Tibial nerve (tissue), 3 donors: Measurements from ENCODE around the gene OGN.

Experiments used
- POLR2A ChIP-seq, 2 donors: fragments of 450-650 bp; IDR thresholded peaks; one replicate each; pipeline ENCODE4 v1.6.1; 2017; ENCODE audit warnings: antibody characterized with exemption in 2 of 2, mild to moderate bottlenecking in 2 of 2, moderate library complexity in 2 of 2
- TF ChIP-seq, protein P1 (sequence below), 5 experiments: fragments of 200-600 bp in 3 of 5; fragments of 450-650 bp in 2 of 5; sonication (generic) in 3 of 5; IDR thresholded peaks; one replicate each; pipeline ENCODE4 v1.5.1; 2016 to 2019; ENCODE audit warnings: antibody characterized with exemption in 5 of 5, mild to moderate bottlenecking in 3 of 5, moderate library complexity in 2 of 5

DNA sequence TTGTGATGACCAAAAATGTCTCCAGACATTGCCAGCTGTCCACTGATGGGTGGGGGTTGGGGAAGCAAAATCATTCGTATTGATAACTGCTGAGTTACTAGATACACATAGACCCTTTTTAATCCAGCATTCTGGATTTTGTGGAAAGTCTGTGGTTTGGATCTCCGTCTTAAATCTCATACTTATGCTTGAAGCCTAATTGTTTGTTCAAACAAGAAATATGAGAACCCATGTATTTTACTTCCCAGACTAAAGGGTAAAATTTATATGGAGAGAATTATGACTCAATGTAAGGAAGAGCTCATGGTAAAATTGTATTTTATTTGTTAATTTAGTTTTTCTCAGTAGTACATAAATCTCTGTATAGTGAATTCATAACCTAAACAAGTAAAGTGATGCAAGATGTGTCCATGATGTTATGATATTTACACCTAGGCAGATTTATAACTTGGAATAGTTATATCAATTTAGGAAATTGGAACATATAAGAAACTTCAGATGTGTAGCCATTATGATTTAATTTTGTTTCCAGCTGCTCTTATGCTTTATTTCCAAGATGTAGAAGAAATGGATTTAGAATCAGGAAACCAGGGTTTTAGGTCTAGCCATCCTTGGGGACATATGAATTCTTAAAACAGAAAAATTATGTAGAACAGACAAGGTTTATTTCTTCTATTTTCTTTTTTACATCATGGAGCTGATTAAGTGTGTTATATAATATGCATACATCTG lies 4.5 kb upstream of the OGN start:
- TF ChIP-seq POLR2A (IDR thresholded peaks at IDR 0.05), result no peak
- TF ChIP-seq, protein P1, sequence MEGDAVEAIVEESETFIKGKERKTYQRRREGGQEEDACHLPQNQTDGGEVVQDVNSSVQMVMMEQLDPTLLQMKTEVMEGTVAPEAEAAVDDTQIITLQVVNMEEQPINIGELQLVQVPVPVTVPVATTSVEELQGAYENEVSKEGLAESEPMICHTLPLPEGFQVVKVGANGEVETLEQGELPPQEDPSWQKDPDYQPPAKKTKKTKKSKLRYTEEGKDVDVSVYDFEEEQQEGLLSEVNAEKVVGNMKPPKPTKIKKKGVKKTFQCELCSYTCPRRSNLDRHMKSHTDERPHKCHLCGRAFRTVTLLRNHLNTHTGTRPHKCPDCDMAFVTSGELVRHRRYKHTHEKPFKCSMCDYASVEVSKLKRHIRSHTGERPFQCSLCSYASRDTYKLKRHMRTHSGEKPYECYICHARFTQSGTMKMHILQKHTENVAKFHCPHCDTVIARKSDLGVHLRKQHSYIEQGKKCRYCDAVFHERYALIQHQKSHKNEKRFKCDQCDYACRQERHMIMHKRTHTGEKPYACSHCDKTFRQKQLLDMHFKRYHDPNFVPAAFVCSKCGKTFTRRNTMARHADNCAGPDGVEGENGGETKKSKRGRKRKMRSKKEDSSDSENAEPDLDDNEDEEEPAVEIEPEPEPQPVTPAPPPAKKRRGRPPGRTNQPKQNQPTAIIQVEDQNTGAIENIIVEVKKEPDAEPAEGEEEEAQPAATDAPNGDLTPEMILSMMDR (IDR thresholded peaks at IDR 0.05), result no peak
